ENCODE results near the gene BTF3L4.

DNA sequence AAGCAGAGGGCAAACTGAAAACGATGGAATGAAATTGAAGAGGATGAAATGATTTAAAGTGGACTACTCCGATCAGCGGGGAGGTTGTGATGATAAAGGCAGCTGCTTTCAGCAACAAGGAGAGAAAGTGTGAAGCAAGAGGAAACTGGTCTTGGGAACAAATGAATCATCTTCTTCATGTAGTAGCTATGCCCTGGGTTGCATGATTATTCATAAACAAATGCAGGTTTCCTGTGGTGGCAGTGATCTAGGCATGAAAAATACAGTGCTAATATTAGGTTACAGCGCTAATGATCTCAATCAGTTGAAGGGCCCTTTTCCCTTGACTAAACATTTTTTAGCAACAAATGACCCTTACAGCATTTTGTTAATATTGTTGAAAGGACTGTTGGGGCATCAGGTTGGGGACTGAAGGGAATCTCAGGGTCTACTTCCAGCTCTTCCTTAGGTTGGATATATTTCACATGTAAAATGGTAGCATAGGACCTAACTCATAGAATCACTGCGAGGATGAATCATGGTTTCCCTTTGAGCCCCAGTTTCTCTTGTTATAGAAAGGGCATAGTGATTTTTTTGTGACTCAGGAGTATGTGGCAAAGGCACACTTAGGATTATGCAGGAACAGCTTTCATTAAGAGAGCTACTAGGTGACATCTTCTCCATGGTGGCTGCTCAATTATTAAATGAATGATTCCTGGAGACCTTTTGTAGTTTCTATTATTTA lies 83.9 kb downstream of the BTF3L4 start:
- no peak for TF ChIP-seq CTCF (IDR thresholded peaks at IDR 0.05; ENCODE audit: insufficient read depth, low read length)
- no peak for TF ChIP-seq POLR2AphosphoS5 (IDR thresholded peaks at IDR 0.05; ENCODE audit: low read depth)
- TF ChIP-seq, protein P1, sequence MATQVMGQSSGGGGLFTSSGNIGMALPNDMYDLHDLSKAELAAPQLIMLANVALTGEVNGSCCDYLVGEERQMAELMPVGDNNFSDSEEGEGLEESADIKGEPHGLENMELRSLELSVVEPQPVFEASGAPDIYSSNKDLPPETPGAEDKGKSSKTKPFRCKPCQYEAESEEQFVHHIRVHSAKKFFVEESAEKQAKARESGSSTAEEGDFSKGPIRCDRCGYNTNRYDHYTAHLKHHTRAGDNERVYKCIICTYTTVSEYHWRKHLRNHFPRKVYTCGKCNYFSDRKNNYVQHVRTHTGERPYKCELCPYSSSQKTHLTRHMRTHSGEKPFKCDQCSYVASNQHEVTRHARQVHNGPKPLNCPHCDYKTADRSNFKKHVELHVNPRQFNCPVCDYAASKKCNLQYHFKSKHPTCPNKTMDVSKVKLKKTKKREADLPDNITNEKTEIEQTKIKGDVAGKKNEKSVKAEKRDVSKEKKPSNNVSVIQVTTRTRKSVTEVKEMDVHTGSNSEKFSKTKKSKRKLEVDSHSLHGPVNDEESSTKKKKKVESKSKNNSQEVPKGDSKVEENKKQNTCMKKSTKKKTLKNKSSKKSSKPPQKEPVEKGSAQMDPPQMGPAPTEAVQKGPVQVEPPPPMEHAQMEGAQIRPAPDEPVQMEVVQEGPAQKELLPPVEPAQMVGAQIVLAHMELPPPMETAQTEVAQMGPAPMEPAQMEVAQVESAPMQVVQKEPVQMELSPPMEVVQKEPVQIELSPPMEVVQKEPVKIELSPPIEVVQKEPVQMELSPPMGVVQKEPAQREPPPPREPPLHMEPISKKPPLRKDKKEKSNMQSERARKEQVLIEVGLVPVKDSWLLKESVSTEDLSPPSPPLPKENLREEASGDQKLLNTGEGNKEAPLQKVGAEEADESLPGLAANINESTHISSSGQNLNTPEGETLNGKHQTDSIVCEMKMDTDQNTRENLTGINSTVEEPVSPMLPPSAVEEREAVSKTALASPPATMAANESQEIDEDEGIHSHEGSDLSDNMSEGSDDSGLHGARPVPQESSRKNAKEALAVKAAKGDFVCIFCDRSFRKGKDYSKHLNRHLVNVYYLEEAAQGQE (IDR thresholded peaks at IDR 0.05; ENCODE audit: insufficient replicate concordance, low read depth) = no peak
- no peak for TF ChIP-seq GABPA (IDR thresholded peaks at IDR 0.05; ENCODE audit: low read depth)

All from HL-60 (cell line).